ENCODE measurements around the gene SLC2A4.

The SLC2A4 gene

DNA sequence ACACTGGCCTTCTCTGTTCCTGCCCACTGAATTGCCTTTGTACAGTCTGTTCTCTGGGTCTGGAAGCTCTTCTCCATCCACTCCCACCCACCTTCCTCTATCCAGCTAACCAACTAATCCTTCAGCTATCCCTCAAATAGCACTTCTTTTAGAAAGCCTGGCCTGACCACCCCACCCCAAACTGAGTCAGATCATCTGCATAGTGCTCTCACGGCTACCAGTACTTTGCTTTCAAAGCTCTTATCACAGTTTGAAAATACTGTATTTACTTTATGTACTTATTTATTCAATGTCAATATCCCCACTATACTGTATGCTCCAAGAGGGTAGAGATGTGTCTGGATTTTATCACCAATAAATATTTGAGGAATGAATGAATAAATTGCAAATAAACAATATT is 14.7 kb upstream of the SLC2A4 start:
- no peak for DNase-seq (ENCODE audit: low read depth, low spot score)

DNA sequence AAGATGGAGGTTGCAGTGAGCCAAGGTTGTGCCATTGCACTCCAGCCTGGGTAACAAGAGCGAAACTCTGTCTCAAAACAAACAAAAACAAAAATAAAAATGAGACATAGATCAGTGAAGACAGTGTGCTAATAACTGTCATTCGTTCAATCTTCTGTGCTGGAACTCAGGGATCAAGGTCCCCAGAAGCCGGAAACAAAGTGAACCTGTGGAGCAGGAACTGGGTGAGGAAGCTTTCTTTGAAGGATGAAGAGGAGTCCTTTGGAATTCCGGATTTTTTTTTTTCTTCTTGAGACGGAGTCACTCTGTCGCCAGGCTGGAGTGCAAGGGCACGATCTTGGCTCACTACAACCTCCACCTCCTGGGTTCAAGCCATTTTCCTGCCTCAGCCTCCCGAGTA is 2.1 kb upstream of the SLC2A4 start:
- DNase-seq (ENCODE audit: low read depth, low spot score) = no peak

DNA sequence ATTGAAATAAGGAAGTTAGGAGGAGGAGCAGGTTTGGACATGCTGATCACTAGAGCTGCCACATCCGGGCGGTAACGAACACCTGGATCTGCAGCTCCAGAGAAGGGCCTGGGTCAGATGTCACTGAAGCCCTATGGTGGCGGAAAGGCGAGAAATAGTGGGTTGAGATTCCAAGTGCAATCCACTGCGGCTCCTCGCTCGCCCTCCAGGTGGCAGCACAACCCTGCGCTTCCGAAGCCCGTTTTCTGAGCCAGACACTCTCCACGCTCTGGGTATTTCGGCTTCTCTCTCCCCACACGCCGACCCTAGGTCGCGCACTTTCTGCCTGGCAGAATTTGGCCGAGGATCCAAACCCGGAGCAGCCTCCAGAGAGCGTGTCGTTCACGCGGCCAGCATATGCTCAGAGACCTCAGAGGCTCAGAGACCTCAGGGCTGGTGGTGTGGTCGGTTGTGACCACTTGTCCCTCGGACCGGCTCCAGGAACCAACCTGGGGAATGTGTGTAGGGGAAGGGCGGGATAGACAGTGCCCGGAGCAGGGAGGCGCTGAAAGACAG is 922 bp upstream of the SLC2A4 start:
- DNase-seq (ENCODE audit: low read depth, low spot score) = peak; percentile 98

DNA sequence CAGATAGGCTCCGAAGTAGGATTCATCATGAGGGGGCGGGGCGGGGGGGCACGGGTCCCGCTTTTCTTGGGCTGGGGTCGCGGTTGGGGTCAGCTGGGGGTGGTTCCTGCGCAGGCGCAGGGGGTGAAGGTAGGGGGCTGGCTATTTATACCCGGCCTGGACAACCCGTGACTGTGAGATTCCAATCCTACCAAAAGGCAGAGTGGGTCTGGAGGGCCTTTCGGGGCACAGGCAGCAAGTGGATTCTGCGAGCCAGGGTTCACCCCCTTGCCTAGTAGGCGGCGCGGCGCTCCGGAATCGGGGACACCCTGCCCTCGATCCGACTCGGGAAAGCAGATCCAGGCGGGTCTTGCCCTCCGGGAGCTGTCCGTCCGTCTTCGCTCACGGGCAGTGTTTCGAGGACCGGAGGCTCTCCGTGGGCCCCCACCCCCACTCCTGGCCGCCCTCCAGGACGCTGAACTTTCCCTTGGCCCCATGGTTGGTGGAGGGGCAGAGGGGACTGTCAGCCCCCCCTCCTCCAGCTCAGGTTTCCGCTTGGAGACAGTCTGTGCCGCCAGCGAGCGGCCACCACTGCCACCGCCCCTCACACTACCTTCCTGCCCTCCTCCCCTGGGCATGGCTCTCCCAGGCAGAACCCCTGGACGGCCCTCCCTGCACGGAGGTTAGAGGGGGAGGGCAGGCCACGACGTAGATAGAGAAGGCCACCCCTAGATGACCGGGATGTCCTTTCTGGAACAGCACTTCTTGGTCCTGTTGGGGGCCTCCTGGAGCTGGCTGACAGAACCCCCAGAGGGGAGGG is 634 bp downstream of the SLC2A4 start:
- peak; percentile 30 for DNase-seq (ENCODE audit: low read depth, low spot score)

DNA sequence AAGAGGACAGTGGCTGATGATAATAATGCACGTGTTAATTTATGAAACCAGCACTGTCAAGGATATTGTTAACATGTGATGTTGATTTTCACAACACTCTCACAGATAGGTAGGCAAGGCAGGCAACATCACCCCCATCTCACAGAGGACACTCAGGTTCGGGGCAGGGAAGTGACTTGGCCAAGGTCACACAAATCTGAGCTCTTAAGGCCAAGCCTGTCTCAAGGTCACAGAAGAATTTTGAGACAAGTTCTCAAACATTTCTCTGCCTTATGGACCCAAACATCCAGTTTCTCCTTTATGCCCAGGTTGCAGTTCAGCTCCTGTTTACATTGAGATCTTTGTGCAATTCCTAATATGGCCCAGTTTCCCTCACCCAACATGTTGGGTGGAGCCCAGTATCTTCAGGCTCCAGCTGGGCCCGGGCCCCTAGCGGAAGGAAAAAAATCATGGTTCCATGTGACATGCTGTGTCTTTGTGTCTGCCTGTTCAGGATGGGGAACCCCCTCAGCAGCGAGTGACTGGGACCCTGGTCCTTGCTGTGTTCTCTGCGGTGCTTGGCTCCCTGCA is 1.3 kb downstream of the SLC2A4 start:
- DNase-seq (ENCODE audit: low read depth, low spot score) = no peak

DNA sequence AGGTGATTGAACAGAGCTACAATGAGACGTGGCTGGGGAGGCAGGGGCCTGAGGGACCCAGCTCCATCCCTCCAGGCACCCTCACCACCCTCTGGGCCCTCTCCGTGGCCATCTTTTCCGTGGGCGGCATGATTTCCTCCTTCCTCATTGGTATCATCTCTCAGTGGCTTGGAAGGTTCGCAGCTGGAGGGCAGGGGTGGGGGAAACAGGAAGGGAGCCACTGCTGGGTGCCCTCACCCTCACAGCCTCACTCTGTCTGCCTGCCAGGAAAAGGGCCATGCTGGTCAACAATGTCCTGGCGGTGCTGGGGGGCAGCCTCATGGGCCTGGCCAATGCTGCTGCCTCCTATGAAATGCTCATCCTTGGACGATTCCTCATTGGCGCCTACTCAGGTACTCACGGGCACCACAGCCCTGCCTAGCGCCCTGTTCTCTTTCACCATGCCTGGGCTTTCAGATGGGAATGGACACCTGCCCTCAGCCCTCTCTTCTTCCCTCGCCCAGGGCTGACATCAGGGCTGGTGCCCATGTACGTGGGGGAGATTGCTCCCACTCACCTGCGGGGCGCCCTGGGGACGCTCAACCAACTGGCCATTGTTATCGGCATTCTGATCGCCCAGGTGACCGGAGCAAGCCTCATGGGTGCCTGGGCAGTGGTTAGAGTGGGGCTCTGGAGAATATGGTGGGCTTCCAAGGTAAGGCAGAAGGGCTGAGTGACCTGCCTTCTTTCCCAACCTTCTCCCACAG is 2.1 kb downstream of the SLC2A4 start:
- no peak for DNase-seq (ENCODE audit: low read depth, low spot score)

DNA sequence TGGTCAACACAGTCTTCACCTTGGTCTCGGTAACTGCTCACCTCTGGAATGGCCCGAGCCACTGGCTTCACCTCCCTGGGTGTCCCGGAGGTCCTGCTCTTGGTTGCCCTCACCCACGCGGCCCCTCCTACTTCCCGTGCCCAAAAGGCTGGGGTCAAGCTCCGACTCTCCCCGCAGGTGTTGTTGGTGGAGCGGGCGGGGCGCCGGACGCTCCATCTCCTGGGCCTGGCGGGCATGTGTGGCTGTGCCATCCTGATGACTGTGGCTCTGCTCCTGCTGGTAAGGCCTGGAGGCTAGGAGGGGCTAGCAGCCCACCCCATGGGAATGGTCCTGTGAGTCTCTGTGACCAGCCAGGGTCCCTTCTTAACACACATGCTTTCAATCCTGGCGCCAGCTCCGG is 3.4 kb downstream of the SLC2A4 start:
- DNase-seq (ENCODE audit: low read depth, low spot score) = no peak

DNA sequence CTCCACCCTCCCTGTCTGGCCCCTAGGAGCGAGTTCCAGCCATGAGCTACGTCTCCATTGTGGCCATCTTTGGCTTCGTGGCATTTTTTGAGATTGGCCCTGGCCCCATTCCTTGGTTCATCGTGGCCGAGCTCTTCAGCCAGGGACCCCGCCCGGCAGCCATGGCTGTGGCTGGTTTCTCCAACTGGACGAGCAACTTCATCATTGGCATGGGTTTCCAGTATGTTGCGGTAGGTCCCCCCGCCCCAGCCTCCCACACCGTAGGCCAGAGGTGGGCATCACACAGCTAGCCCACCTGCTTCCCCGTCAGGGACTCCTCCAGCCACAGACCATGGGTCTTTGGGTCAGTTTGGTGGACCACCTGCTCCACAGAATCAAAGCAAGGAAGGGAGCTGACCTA is 4.2 kb downstream of the SLC2A4 start:
- no peak for DNase-seq (ENCODE audit: low read depth, low spot score)

DNA sequence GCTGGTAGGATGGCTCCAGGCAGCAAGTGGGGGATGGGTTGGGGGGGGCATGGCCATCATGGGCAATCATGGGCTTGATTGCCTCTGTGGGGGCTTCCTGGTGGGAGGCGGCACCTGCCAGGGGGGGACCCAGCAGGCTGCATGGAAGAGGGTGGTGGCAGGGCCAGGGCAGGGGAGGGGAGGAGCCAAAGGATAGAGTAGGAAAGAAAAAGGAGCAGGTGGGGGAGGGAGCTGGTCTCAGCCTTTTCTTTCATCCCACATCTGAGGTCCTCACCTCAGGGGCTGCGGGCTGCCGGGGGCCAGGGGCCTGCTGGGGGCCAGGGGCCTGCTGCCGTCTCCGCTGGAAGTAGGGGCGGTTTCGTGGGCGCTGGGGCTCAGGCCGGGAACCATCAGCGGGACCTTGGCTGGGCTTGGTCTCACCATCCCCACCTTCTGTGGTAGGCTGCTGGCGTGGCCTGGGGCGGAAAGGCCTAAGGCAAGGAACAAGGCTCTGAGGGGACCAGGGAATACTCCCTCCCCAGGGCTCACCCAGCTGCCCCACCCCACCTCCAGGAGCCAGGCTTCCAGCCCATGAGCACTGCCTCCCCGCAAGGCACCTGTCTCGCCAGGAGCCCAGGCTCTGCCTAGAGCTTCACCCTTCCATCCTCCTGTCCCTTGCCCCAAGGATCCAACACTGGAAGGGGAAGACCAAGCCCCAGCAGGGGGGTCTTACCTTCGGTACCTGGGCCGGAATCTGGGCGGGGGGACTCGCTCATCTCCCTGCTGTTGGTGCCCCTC is 7.9 kb downstream of the SLC2A4 start:
- no peak for DNase-seq (ENCODE audit: low read depth, low spot score)

DNA sequence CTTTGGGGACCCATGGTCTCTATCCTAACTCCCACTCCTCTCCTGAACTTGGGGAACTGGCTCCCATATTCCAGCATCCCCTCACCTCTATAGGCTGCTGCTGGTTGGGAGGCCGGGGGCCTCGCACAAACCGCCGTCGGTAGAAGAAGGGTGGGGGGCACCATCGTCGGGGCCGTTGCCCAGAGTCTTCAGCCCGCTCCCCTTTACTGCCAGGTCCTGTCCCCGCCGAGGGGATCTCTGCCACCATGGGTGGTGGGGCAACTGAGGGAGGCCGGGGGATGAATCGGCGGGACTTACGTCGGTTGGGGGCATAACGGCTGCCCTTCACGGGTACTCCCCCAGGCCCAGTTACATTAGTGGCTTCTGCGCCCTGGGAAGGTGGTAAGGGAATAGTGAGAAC is 8.6 kb downstream of the SLC2A4 start:
- DNase-seq (ENCODE audit: low read depth, low spot score) = no peak

DNA sequence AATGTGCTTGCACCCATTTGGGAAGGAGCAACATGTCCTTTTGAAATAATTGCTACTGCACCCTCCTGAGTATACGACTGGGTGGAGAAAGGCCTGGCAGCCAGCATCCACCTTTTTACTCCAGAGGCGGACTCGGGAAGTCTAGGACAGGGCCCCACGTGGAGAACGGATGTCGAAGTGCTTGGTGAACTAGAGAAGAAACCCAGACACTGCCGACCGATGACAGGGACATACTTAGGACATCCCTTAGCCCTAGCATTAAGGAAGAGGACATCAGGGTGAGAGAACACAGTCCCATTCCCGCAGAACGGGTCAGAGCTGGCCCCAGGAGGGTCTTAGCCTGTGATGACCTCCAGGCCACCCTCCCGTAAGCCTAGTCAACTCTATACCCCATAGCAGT is 9.2 kb downstream of the SLC2A4 start:
- DNase-seq (ENCODE audit: low read depth, low spot score) = no peak

DNA sequence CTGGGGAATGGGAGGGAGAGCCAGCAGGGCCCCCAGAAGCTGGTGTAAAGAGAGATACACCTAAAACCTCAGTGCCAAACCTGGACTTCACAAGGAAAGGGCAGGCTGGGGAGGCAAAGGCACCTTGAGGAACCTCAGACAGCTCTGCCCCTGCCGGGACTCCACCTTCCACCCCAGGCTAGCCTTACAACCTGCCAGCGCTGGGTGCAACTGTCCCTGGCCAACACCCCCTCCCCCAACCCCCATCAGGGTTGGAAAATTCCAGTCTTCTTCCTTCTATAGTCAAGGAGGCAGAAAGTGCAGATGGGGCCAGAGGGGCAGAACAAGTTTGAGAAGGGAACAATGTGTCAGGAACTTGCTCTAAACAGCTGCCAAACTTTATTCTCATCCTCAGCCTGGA is 10.7 kb downstream of the SLC2A4 start:
- no peak for DNase-seq (ENCODE audit: low read depth, low spot score)

DNA sequence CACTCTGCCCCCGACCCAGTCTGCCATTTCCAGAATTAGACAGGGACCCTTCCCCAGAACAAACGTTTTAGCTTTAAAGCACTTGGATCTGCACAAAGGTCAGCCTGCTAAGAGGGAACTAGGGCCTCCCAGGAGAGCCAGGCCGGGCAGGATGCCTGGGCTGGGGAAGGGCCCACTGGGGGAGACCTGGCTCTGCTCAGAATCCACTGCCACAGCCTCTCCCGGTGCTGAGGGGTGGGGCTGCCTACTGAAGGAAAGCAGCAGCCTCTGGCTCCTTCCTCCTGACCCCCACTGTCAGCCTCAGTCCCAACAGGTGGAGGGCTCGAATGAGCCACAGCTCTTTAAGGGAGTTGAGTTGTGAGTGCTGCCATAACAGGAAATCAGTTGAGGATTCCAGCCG is 11.2 kb downstream of the SLC2A4 start:
- no peak for DNase-seq (ENCODE audit: low read depth, low spot score)

DNA sequence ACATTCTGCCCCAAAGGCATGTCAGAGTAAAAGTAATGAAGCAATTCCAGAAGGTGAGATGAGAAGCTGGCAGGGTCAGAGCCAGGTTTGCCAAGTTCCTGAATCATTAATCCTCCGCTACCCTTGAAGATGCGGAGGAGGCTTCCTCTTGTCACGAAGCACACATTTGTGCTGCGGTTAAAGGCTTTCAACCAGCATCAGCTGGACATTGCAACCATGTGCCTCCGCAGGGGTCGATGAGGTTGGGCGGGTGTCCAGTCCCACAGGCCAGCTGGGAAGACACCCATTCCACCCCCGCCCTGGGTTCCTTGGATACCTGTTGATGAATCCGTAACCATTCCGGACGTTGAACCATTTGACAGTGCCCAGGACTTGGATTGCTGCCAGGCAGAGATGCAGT is 11.6 kb downstream of the SLC2A4 start:
- no peak for DNase-seq (ENCODE audit: low read depth, low spot score)

DNA sequence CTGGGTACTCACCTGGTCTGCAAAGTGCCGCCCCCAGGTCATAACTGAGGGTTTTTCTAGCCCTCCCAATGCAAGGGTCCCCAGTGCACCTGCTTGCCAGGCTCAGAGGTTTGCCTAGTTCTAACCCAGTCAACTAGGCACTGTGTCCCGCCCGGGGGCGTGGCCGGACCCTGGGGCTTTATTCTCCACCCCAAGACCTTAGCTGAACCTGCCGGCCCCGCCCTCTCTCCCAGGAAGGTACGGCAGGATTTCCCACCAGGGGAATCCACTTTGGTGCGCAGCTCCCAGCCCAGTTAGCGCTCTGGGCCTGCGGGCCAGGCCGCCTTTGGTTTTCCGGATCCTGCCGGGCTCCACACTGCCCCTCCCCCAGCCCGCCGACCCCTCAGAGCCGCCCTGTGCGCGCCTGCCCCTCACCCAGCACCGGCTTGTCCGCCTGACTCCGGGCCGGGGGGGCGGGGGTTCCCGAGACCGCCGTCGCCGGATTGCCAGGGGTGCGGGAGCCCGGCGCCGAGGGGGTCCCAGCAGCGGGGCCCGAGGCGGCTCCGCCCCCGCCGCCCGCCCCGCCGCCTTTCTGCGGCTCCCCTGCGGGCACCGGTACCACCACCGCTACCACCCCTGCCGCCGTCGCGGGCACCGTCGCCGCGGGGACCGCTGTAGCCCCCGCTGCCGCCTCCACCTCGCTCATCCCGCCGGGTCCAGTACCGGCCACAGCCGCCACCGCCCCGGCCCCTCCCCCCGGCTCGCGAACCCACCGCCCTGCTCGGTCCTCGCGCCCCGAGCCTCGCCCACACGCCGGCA is 12.5 kb downstream of the SLC2A4 start:
- peak; percentile 79 for DNase-seq (ENCODE audit: low read depth, low spot score)

DNA sequence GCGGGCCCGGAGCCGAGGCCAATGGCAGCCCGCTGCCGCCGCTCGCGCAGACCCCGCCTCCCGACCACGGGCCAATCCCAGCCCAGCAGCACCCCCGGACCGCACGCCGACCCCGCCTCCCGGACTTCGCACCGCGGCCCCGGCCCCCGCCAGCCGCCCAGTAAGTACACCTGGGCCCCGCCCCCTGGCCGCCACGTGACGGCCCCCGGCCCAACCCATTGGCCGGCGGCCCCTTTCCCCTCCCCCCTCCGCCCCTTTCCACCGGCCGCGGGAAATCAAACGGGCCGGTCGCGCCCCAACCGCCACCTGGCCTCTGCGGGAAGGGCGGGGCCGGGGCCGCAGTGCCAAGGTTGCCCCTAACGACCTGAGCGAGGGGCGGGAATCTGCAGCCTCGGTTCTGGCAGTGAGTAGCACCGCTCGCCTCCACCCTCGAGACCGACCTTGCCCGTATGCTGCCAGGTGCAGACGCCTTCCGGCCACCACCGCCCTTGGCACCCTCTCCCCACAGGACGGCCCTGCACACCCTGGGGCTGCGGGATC is 13.2 kb downstream of the SLC2A4 start, which contains the start of gene YBX2:
Gene YBX2 (minus strand): TSS at position 26 of the 540 bp plus-strand sequence. CDS start 139 bp downstream, outside the sequence.
- peak; percentile 85 for DNase-seq (ENCODE audit: low read depth, low spot score)

DNA sequence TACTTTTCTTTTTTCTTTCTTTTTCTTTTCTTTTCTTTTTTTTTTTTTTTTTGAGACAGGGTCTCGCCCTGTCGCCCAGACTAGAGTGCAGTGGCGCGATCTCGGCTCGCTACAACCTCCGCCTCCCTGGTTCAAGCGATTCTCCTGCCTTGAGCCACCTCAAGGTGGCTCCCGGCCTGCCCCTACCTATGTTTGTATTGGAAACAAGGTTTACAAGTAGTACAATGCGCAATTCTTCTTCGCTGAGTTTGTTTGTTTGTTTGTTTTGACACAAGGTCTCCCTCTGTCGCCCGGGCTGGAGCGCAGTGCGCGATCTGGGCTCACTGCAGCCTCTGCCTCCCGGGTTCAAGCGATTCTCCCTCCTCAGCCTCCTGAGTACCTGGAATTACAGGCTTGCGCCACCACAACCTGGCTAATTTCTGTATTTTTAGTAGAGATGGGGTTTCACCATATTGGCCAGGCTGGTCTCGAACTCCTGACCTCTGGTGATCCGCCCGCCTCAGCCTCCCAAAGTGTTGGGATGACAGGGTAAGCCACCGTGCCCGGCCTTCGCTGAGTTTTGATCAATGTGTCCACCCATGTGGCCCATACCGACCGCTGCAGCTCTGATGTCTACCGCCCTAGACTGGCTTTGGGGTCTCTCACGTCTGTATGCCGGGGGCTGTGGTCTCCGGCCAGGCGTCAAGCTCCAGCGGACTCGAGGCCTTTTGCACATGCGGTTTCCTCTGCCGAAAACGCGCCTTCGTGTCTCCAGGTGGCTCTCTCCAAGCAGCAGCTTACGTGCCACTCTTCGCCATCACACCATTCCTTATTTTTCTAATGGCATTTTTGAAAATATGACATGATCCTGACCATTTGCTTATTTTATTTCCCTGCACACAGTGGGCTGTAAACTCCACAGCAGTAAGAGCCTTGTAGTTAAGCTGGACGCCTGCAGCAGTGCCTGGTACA is 14.0 kb downstream of the SLC2A4 start:
- peak; percentile 58 for DNase-seq (ENCODE audit: low read depth, low spot score)

DNA sequence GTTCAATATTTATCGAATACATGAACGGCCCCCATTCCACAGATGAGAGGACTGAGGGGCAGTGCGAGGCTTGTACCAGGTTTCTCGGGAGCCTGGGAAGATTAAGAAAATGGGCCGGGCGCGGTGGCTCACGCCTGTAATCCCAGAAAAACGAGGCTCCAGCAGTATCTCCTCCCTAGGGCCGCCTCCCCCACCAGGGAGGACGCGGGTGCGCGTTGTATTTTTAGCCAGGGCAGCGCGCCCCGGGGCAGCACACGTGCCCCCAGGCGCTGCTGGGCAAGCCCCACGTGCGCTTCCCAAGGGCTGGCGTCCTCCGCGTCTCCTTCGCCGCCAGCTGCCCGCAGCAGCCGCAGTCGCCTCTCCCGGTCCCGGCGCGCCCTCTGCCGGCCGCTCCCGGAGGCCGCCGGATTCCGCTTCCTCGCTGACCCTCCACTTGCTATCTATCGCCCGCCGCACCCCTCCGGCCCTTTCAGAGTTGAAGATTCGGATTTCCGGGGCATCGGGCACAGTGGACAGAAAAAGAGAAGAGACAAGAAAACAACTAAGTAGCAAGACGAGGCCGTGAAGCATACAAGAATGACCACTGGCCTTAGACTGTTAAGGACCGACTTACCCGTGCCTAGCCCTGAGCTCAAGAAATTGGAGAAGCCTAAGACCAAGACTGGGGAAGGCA is 14.8 kb downstream of the SLC2A4 start:
- peak; percentile 97 for DNase-seq (ENCODE audit: low read depth, low spot score)

DNA sequence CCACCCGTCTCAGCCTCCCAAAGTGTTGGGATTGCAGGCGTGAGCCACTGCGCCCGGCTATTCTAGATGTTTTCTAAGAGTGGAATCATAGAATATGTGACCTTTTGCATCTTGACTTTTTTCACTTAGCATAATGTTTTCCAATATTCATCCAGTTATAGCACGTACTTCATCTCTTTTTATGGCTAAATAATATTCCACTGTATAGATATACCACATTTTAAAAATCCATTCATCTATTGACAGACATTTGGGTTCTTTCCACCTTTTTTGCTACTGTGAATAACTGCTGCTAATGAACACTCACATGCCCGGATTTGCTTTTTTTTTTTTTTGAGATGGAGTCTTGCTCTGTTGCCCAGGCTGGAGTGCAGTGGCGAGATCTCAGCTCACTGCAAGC is 22.7 kb downstream of the SLC2A4 start:
- no peak for DNase-seq (ENCODE audit: low read depth, low spot score)

Data from ELF-1 (cell line).